K562 (cell line): ENCODE data around the gene LENEP. TPM values are rescaled to one million over a fixed set of nuclear protein-coding genes. Genes with fewer than 3 reads are reported as not detected.

ENCODE experiments used
- CC2D1A ChIP-seq: fragments of 450-650 bp; IDR thresholded peaks from 2 replicates; pipeline ENCODE4 v1.6.1; 2017; ENCODE audit warnings: mild to moderate bottlenecking
- CCNT2 ChIP-seq: IDR thresholded peaks from 2 replicates; pipeline ENCODE4 v1.6.1; 2011; ENCODE audit warnings: borderline replicate concordance, low read depth, mild to moderate bottlenecking, moderate library complexity, mixed read lengths, low read length; ENCODE audit not compliant: insufficient read length; ENCODE audit errors: extremely low read depth
- DMBX1 ChIP-seq: fragments of 250-450 bp; sonication (Bioruptor Pico); IDR thresholded peaks from 2 replicates; pipeline ENCODE4 v1.8.0; 2022; ENCODE audit warnings: inconsistent platforms, mild to moderate bottlenecking, moderate library complexity, borderline replicate concordance
- ESRRA ChIP-seq: fragments of 450-650 bp; IDR thresholded peaks from 2 replicates; pipeline ENCODE4 v1.6.1; 2014; ENCODE audit warnings: low read depth, mild to moderate bottlenecking, moderate library complexity, borderline replicate concordance
- HIVEP1 ChIP-seq: fragments of 250-450 bp; sonication (Bioruptor Pico); IDR thresholded peaks from 2 replicates; pipeline ENCODE4 v1.4.0; 2020; ENCODE audit warnings: mild to moderate bottlenecking
- JUNB ChIP-seq: fragments of 450-650 bp; formaldehyde crosslinking; conservative IDR thresholded peaks from 2 replicates; pipeline ENCODE4 v1.4.0; 2020; ENCODE audit warnings: mild to moderate bottlenecking
- PHF20 ChIP-seq: fragments of 450-650 bp; IDR thresholded peaks from 2 replicates; pipeline ENCODE4 v1.6.1; 2018; ENCODE audit not compliant: partially characterized antibody
- POLR2B ChIP-seq: fragments of 450-650 bp; IDR thresholded peaks from 2 replicates; pipeline ENCODE4 v1.6.1; 2018; ENCODE audit warnings: low read depth; ENCODE audit not compliant: partially characterized antibody
- SIRT6 ChIP-seq: IDR thresholded peaks from one replicate; pipeline ENCODE4 v1.6.1; 2012; ENCODE audit warnings: low read depth, mild to moderate bottlenecking, control low read depth, inconsistent platforms, low read length, moderate library complexity
- SRSF7 ChIP-seq: fragments of 200-400 bp; formaldehyde crosslinking; optimal IDR thresholded peaks from 2 replicates; pipeline ENCODE3; 2017; ENCODE audit warnings: mild to moderate bottlenecking, low read depth, low read length
- TEAD4 ChIP-seq, 2 experiments: sonication (generic) in 1 of 2; formaldehyde crosslinking in 1 of 2; IDR thresholded peaks; 2 replicates each; pipeline versions ENCODE4 v1.6.1 to v1.8.0; 2012 to 2022; ENCODE audit warnings: borderline replicate concordance in 1 of 2, inconsistent platforms in 1 of 2, low read length in 1 of 2, mild to moderate bottlenecking in 1 of 2, missing genetic modification reagents in 1 of 2
- ZNF274 ChIP-seq: IDR thresholded peaks from 2 replicates; pipeline ENCODE4 v1.6.1; 2011; ENCODE audit warnings: low read depth, mild to moderate bottlenecking, low read length, moderate library complexity, borderline replicate concordance
- ZNF644 ChIP-seq: fragments of 200-800 bp; sonication (Bioruptor generic); IDR thresholded peaks from 2 replicates; pipeline ENCODE4 v1.6.1; 2016; ENCODE audit warnings: low read depth, missing genetic modification characterization, missing compliant biosample characterization
- ZNF764 ChIP-seq: fragments of 250-450 bp; sonication (Bioruptor Pico); IDR thresholded peaks from 2 replicates; pipeline ENCODE4 v1.4.0; 2020; ENCODE audit warnings: low read depth, mild to moderate bottlenecking, moderate library complexity
- polyA plus RNA-seq, 8 experiments: library from polyadenylated mRNA; depleted of rRNA in 4 of 8; stranded (reverse) in 5 of 8; unstranded in 3 of 8; fragments of >200 nt; fragmentation: Nextera tagmentation in 2 of 8; fragmentation: Illumina TruSeq in 1 of 8; extraction: Ambion mirVana in 2 of 8; extraction: Trizol in 1 of 8; gene quantifications; 2 replicates each; pipeline versions ENCODE4 v1.2.1 to v1.2.3, GENCODE V29; 2011 to 2014; ENCODE audit warnings: inconsistent platforms in 1 of 8, missing spikeins in 1 of 8
- total RNA-seq, 7 experiments: library from RNA; depleted of rRNA in 6 of 7; stranded (reverse); fragments of >200 nt in 6 of 7; fragmentation: Illumina TruSeq in 2 of 7; extraction: Trizol in 2 of 7; gene quantifications; 2 replicates each; pipeline versions ENCODE4 v1.2.1 to v1.2.3, GENCODE V29; 2011 to 2021; ENCODE audit warnings: low replicate concordance in 1 of 7
- TF ChIP-seq, protein P1 (sequence below), 2 experiments: fragments of 450-650 bp; conservative IDR thresholded peaks; 2 replicates each; pipeline ENCODE4 v1.6.1; 2017; ENCODE audit warnings: mild to moderate bottlenecking in 2 of 2, moderate library complexity in 2 of 2
- TF ChIP-seq, protein P2 (sequence below): fragments of 450-650 bp; IDR thresholded peaks from 2 replicates; pipeline ENCODE4 v1.6.1; 2018; ENCODE audit not compliant: partially characterized antibody
- TF ChIP-seq, protein P3 (sequence below): fragments of 250-450 bp; sonication (Bioruptor Pico); IDR thresholded peaks from 2 replicates; pipeline ENCODE4 v1.4.0; 2020; ENCODE audit warnings: mild to moderate bottlenecking, moderate library complexity

The LENEP gene
- total and polyA plus RNA-seq, 9 of the 15 experiments (the other 6 are each of a cell fraction or from before 2014, with no cell fraction given) = 0.23 to 0.87 (median 0.67) TPM; not detected in 5

DNA sequence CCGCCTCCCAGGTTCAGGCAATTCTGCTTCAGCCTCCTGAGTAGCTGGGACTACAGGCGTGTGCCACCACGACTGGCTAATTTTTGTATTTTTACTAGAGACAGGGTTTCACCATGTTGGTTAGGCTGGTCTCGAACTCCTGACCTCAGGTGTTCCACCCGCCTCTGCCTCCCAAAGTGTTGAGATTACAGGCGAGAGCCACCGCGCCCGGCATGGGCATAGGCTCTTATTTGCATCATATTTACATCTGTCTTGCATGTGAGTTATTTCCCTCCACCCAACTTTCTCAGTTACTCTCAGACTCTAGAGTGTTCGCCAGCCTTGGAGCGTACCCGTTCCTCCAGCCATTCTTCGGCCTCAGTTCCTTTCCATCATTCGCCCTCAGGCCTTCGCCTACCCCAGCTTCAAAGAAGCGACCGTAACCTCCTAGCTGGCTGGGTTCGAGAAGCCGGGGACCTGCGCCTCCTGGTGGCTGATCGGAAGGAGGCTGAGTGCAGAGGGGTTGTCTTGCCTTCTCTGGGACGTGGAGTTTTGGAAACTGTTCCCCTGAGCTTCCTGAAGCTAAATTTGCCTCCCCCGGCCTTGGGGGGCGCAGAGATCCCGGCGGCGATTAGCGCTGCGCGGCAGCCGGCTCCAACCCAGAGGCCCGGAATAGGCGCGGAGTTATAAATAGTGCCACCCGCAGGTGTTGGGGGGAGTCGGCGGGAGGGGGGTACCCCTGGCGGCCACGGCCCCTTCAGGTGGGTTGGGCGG lies 5.6 kb downstream of the LENEP start (continued):
- TF ChIP-seq SRSF7 = no peak
- no peak for TF ChIP-seq ZNF644 (tag)
- TF ChIP-seq CCNT2 = no peak
- no peak for TF ChIP-seq ZNF274
- no peak for TF ChIP-seq PHF20
- no peak for TF ChIP-seq JUNB (CRISPR knock-in tag)
- no peak for TF ChIP-seq SIRT6
- TF ChIP-seq DMBX1 = no peak
- TF ChIP-seq, protein P1, sequence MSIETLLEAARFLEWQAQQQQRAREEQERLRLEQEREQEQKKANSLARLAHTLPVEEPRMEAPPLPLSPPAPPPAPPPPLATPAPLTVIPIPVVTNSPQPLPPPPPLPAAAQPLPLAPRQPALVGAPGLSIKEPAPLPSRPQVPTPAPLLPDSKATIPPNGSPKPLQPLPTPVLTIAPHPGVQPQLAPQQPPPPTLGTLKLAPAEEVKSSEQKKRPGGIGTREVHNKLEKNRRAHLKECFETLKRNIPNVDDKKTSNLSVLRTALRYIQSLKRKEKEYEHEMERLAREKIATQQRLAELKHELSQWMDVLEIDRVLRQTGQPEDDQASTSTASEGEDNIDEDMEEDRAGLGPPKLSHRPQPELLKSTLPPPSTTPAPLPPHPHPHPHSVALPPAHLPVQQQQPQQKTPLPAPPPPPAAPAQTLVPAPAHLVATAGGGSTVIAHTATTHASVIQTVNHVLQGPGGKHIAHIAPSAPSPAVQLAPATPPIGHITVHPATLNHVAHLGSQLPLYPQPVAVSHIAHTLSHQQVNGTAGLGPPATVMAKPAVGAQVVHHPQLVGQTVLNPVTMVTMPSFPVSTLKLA (conservative IDR thresholded peaks at IDR 0.05) = no peak; a peak in 1 of 4 replicates
- TF ChIP-seq, protein P2, sequence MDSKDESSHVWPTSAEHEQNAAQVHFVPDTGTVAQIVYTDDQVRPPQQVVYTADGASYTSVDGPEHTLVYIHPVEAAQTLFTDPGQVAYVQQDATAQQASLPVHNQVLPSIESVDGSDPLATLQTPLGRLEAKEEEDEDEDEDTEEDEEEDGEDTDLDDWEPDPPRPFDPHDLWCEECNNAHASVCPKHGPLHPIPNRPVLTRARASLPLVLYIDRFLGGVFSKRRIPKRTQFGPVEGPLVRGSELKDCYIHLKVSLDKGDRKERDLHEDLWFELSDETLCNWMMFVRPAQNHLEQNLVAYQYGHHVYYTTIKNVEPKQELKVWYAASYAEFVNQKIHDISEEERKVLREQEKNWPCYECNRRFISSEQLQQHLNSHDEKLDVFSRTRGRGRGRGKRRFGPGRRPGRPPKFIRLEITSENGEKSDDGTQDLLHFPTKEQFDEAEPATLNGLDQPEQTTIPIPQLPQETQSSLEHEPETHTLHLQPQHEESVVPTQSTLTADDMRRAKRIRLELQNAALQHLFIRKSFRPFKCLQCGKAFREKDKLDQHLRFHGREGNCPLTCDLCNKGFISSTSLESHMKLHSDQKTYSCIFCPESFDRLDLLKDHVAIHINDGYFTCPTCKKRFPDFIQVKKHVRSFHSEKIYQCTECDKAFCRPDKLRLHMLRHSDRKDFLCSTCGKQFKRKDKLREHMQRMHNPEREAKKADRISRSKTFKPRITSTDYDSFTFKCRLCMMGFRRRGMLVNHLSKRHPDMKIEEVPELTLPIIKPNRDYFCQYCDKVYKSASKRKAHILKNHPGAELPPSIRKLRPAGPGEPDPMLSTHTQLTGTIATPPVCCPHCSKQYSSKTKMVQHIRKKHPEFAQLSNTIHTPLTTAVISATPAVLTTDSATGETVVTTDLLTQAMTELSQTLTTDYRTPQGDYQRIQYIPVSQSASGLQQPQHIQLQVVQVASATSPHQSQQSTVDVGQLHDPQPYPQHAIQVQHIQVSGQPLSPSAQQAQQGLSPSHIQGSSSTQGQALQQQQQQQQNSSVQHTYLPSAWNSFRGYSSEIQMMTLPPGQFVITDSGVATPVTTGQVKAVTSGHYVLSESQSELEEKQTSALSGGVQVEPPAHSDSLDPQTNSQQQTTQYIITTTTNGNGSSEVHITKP = peak; percentile 78
- TF ChIP-seq TEAD4 (IDR thresholded peaks at IDR 0.05; ENCODE audit: low read length) = no peak; the same call in 1 of the 2 replicates
- no peak for TF ChIP-seq TEAD4 (CRISPR knock-in tag; IDR thresholded peaks at IDR 0.05; ENCODE audit: borderline replicate concordance)
- TF ChIP-seq ZNF764 (CRISPR knock-in tag) = no peak
- no peak for TF ChIP-seq POLR2B
- peak; percentile 23; the same call in 1 of the 2 replicates for TF ChIP-seq CC2D1A
- TF ChIP-seq, protein P3, sequence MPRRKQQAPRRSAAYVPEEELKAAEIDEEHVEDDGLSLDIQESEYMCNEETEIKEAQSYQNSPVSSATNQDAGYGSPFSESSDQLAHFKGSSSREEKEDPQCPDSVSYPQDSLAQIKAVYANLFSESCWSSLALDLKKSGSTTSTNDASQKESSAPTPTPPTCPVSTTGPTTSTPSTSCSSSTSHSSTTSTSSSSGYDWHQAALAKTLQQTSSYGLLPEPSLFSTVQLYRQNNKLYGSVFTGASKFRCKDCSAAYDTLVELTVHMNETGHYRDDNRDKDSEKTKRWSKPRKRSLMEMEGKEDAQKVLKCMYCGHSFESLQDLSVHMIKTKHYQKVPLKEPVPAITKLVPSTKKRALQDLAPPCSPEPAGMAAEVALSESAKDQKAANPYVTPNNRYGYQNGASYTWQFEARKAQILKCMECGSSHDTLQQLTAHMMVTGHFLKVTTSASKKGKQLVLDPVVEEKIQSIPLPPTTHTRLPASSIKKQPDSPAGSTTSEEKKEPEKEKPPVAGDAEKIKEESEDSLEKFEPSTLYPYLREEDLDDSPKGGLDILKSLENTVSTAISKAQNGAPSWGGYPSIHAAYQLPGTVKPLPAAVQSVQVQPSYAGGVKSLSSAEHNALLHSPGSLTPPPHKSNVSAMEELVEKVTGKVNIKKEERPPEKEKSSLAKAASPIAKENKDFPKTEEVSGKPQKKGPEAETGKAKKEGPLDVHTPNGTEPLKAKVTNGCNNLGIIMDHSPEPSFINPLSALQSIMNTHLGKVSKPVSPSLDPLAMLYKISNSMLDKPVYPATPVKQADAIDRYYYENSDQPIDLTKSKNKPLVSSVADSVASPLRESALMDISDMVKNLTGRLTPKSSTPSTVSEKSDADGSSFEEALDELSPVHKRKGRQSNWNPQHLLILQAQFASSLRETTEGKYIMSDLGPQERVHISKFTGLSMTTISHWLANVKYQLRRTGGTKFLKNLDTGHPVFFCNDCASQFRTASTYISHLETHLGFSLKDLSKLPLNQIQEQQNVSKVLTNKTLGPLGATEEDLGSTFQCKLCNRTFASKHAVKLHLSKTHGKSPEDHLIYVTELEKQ = no peak
- no peak for TF ChIP-seq ESRRA
- no peak for TF ChIP-seq HIVEP1 (CRISPR knock-in tag)
